CD4-positive, alpha-beta T cell treated with Interleukin-15 for 4 hours (primary cell): Measurements from ENCODE around the gene CES5A.
"Not testable (repeated sequence)": the region's sequence is repeated elsewhere in the genome, so short reads cannot be mapped to it uniquely, and the experiment has no call there.

Experiments
- DNase-seq: peaks from one replicate; pipeline ENCODE4 v3.0.0-alpha.2; 2020; ENCODE audit warnings: low spot score

The CES5A gene

GRCh38 chr16:55876854-55877253 is 1.7 kb upstream of the CES5A start:
- no peak for DNase-seq

DNA sequence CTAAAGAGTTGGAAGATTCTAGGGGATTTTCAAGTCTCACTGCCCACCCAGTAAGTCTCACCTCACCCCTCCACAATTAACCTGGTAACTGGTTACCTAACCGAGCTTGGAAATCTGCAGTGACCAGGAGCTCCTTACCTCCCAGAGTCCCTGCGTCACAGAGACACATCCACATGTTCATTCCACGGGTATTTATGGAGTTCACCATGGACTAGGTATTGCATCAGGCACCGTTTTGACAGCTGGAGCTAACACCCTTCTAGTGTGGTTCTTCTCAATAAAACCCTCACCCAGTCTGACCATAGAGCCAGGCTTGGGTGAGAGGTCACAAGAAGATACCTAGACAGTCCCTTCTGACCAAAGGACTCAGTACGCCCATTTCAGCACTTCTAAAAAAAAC is 2.1 kb downstream of the CES5A start:
- no peak for DNase-seq

- no peak for DNase-seq
Measured at GRCh38 chr16:55872130-55872529, 3.0 kb downstream of the CES5A start.

- no peak for DNase-seq
Measured at GRCh38 chr16:55871411-55872038, 3.6 kb downstream of the CES5A start.

GRCh38 chr16:55868980-55869379 is 6.2 kb downstream of the CES5A start:
- DNase-seq, result no peak

DNA sequence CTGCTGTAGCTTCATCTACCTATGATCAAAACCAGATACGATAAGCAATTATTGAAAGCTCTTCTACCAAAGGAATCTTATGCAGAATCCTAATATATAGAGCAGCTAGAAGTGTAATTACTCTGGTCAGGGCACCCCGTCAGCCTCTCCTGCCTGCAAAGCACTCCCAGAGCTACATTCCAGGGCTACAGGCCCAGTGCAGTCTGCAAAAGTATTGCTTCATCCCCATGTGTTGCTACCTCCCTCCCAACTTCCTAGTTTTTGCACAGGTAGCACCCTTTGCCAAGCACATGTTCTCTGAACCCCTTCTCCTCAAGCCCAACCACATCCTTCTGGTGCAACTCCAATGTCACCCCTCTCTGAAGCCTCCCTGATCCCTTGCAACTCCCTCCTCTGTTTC is 7.0 kb downstream of the CES5A start:
- no peak for DNase-seq

DNA sequence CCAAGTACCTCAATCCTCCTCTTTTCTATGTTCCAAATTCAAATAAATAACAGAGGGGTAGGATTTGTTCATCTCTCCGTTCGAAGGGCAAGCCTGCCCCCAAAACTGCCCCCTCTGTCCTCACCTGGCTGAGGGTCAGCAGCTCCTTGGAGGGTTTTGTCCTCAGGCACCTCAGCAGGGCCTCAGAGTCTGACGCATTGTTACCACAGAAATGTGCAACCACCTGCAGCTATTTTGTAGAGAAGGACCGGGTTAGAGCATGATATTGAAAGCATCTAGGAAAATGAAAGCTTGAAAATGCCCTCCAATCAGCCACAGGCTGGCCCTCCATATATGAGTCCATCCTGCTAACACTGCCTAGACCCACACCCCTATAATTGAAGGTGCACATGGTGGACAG is 13.9 kb downstream of the CES5A start:
- DNase-seq, result no peak

- DNase-seq, result not testable (repeated sequence)
Measured at GRCh38 chr16:55857650-55858049, 17.5 kb downstream of the CES5A start.

DNA sequence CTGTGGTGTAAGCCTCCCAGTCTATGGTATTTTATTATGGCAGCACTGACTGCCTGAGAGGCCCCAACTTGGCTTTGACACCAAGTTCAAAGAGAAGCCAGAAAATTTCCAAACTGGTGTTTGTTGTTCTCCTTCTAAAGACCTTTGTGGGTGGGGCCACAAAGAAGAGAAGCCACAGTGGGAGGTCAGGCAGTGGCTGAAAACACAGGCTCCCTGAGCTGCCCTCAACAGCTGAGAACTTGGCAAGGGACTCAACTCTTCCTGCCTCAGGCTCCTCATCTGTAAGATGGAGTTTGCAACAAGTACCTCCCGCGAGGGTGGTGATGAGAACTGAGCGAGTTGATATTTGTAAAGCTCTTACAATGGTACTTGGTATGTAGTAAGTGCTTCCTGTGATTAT is 18.2 kb downstream of the CES5A start:
- no peak for DNase-seq

- no peak for DNase-seq
Measured at GRCh38 chr16:55853114-55853513, 22.1 kb downstream of the CES5A start.

GRCh38 chr16:55849536-55849935 is 25.6 kb downstream of the CES5A start:
- no peak for DNase-seq

GRCh38 chr16:55846598-55847346 is 28.4 kb downstream of the CES5A start:
- no peak for DNase-seq

GRCh38 chr16:55843105-55843395 is 32.1 kb downstream of the CES5A start:
- DNase-seq, result no peak

- peak; percentile 54 for DNase-seq
Measured at GRCh38 chr16:55842369-55843104, 32.6 kb downstream of the CES5A start.

- DNase-seq, result no peak
Measured at GRCh38 chr16:55839115-55839514, 36.1 kb downstream of the CES5A start.

- DNase-seq, result no peak
Measured at GRCh38 chr16:55836158-55836611, 39.0 kb downstream of the CES5A start.

DNA sequence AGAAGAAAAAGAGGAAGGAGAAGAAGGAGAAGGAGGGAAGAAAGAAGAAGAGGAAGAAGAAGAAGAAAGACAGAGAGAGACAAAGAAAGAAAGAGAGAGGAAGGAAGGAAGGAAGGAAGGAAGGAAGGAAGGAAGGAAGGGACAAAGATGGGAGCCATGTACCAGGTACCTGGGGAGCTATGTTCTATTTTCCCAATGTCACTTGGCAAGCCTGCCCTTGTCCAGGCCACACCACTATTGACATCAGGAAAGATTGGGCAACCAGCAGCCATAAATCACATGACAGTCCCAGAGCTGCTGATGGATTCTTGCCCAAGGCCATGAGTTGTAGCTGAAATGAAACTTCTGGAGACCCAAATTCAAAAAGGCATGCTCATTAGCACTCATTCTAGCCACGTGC is 39.6 kb downstream of the CES5A start:
- no peak for DNase-seq

GRCh38 chr16:55835173-55835572 is 40.0 kb downstream of the CES5A start:
- not testable (repeated sequence) for DNase-seq

DNA sequence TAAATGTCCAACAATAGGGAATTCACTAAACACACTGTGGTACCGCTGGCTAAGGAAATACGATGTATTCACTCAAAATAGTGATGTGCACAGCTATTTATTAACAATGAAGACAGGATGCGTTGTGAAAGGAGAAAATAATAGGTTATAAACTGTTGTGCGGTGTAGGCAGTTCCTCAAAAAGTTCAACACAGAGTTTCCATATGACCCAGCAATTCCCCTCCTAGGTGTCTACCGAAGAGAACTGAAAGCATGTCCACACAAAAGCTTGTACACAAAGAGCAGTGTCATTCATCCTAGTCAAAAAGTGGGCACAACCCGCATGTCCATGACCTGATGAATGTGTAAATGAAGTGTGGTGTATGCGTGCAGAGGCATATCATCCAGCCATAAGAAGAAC is 41.1 kb downstream of the CES5A start:
- DNase-seq, result no peak

DNA sequence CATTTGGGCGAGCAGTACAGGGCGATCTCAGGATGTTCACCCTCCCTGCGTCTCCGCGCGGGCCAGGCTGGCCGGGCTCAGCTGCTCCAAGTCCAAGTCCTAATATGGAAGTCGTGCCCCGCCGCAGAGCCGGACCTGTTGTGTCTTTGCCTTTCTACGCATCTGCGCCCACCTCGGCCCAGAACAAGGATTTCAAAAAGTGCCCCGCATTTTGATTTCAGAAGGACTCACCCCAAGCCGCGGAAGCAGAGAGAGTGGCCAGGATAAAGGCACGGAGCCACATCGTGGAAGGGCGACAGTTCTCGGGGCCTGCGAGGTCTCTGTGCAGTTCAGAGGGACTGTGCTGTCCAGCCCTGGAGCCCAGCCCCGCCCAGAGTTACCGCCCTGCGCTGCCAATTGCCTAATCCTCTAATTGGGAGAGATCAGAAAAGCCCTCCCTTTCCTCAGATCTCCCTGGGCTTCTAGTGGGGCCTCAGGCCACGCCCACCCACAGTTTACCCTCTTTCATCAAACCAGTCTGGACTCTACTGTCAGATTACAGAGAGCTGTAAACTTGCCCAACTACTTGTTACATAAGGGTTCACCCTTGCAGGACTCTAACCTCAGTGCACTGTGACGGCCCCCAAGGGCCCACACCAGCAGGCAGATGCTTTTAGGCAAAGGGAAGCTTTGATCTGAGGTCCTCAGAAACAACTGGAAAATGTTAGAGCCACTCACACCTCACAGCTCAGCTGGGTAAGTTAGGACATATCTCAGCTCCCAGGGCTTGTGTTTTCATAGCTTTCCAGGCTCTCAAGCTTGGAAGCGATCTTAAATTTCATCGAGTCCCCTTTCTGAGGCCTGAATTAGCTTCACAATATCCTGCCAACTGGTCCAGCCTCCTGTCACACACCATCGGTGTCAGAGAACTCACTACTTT is 42.1 kb downstream of the CES5A start, which contains the start of gene CES1:
CES1 (minus strand) TSS at position 324 of the 919 bp plus-strand sequence; CDS start at position 283, 41 bp downstream.
- DNase-seq, result no peak

GRCh38 chr16:55832425-55832772 is 42.8 kb downstream of the CES5A start:
- DNase-seq, result no peak

DNA sequence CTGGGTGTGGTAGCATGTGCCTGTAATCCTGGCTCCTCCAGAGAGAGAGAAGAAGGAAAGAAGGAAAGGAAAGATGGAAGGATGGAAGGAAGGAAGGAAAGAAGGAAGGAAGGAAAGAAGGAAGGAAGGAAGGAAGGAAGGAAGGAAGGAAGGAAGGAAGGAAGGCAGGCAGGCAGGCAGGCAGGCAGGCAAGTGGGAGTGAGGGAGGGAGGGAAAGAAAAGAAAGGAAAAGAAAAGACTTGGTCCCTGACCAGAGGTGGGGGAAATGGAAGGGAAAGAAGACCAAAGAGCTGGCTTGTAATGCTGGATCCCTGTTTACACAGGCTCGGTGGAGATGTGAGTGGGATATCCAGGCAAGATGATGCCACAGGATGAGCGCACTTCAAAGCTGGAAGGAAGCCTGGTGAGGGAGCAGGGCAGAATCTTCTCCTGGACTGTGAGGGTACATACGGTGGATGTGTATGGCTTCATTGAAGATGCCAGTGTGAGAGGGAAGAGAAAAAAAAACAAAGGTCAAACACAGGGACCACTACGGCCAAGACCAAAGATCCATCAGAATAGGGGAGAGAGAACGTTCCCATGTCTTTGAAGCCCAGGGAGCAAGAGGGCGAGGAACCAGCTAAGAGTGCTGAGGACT is 44.4 kb downstream of the CES5A start:
- no peak for DNase-seq
